Thyroid gland (tissue), 4 donors: ENCODE measurements around the gene HYDIN.

Experiments used
- POLR2A ChIP-seq, 2 donors: fragments of 450-650 bp; IDR thresholded peaks; one replicate each; pipeline ENCODE4 v1.6.1; 2017; ENCODE audit warnings: antibody characterized with exemption in 2 of 2, mild to moderate bottlenecking in 2 of 2, moderate library complexity in 1 of 2
- TF ChIP-seq, protein P1 (sequence below), 6 experiments: fragments of 200-600 bp in 3 of 6; fragments of 450-650 bp in 3 of 6; sonication (generic) in 3 of 6; IDR thresholded peaks; one replicate each; pipeline ENCODE4 v1.5.1; 2016 to 2019; ENCODE audit warnings: antibody characterized with exemption in 6 of 6, mild to moderate bottlenecking in 2 of 6, inconsistent platforms in 1 of 6, moderate library complexity in 1 of 6

DNA sequence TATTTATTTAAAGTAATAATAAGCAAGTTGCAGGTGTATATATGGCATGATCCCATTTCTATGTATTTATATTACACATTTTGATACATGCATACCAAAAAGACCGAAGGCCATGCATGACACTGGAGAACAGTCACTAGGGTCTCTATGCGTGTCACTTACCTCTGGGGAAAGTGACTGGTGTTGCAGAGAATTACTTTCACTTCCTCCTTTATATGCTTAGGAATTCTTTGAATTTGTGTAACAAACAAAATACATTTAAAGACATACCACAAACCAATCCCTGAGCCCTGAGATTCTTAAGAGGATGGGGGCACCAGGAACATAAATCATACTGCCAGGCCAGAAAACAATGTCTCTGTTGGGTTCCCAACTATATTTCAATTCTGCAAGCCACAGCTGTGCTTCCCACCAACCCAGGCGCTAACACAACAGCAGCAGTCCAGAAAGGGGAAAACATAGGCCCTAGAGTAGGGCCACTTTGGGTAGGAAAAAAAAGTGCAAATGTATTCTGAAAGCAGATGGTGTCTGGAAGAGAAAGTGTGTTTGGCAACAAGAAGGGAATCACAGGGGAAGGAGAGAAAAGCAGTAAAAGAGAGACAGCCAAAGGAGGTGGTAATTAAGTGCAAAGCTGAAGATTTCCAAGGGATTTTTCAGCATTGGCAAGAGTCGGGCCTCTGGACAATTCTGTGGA lies 24.5 kb upstream of the HYDIN start:
- TF ChIP-seq, protein P1, sequence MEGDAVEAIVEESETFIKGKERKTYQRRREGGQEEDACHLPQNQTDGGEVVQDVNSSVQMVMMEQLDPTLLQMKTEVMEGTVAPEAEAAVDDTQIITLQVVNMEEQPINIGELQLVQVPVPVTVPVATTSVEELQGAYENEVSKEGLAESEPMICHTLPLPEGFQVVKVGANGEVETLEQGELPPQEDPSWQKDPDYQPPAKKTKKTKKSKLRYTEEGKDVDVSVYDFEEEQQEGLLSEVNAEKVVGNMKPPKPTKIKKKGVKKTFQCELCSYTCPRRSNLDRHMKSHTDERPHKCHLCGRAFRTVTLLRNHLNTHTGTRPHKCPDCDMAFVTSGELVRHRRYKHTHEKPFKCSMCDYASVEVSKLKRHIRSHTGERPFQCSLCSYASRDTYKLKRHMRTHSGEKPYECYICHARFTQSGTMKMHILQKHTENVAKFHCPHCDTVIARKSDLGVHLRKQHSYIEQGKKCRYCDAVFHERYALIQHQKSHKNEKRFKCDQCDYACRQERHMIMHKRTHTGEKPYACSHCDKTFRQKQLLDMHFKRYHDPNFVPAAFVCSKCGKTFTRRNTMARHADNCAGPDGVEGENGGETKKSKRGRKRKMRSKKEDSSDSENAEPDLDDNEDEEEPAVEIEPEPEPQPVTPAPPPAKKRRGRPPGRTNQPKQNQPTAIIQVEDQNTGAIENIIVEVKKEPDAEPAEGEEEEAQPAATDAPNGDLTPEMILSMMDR (IDR thresholded peaks at IDR 0.05) = no peak
- TF ChIP-seq POLR2A (IDR thresholded peaks at IDR 0.05) = no peak
